HFFc6 (cell line): Measurements from ENCODE around the gene NKD1. TPM values are rescaled to one million over a fixed set of nuclear protein-coding genes. Genes with fewer than 3 reads are reported as not detected.

Source experiments
- DNase-seq: peaks from one replicate; pipeline ENCODE4 v3.0.0-alpha.2; 2018
- H3K27ac Mint-ChIP-seq: 2 replicates; pipeline ENCODE4 v1.8.0; 2020; ENCODE audit warnings: mild to moderate bottlenecking, mixed read lengths
- H3K27me3 Mint-ChIP-seq: 2 replicates; pipeline ENCODE4 v1.8.0; 2021; ENCODE audit warnings: mild to moderate bottlenecking, moderate library complexity, mixed read lengths; ENCODE audit not compliant: insufficient read depth
- H3K36me3 Mint-ChIP-seq: 2 replicates; pipeline ENCODE4 v1.8.0; 2021; ENCODE audit warnings: low read depth, mixed read lengths
- H3K4me1 Mint-ChIP-seq: 2 replicates; pipeline ENCODE4 v1.8.0; 2020; ENCODE audit warnings: low read depth, mixed read lengths
- H3K4me3 Mint-ChIP-seq: 2 replicates; pipeline ENCODE4 v1.8.0; 2020; ENCODE audit warnings: mild to moderate bottlenecking, moderate library complexity, mixed read lengths
- H3K9me3 Mint-ChIP-seq: 2 replicates; pipeline ENCODE4 v1.8.0; 2020; ENCODE audit warnings: mild to moderate bottlenecking, mixed read lengths
- CTCF ChIP-seq: fragments of 200-600 bp; sonication (generic); IDR thresholded peaks from 2 replicates; pipeline ENCODE4 v1.5.0; 2021; ENCODE audit warnings: antibody characterized with exemption, mild to moderate bottlenecking
- total RNA-seq, 6 experiments: library from RNA; stranded (reverse); fragmentation: NEBNext Ultra II Directional; extraction: Animal tissue kit (Norgen Biotek cat#: 25700); gene quantifications; 2 replicates in 1 of 6; 3 replicates in 5 of 6; pipeline ENCODE4 v1.2.3, GENCODE V29; 2021

Gene NKD1
- total RNA-seq, 6 experiments from 2014 or later: not detected

GRCh38 chr16:50532576-50532975 is 15.6 kb upstream of the NKD1 start:
- no peak overlapping the region for H3K27ac Mint-ChIP-seq
- H3K36me3 Mint-ChIP-seq: no peaks in the 10 kb centered on the region
- H3K4me3 Mint-ChIP-seq: no peak overlapping the region
- peaks cover 6% of the 10 kb centered on the region; the same call in 1 of the 2 replicates for H3K9me3 Mint-ChIP-seq
- no peak for TF ChIP-seq CTCF
- no peak for DNase-seq
- H3K4me1 Mint-ChIP-seq: no peaks in the 10 kb centered on the region
- H3K27me3 Mint-ChIP-seq: peaks cover 7% of the 10 kb centered on the region

GRCh38 chr16:50533317-50533716 is 14.9 kb upstream of the NKD1 start:
- H3K36me3 Mint-ChIP-seq: no peaks in the 10 kb centered on the region

GRCh38 chr16:50534091-50534490 is 14.1 kb upstream of the NKD1 start:
- no peak for DNase-seq
- Mint-ChIP-seq H3K36me3 (no peaks in the 10 kb centered on the region), H3K27me3 (peaks cover 7% of the 10 kb centered on the region), H3K4me1 (no peaks in the 10 kb centered on the region), H3K27ac (no peak overlapping the region), H3K9me3 (peaks cover 6% of the 10 kb centered on the region; the same call in 1 of the 2 replicates), H3K4me3 (no peak overlapping the region)
- no peak for TF ChIP-seq CTCF

More at GRCh38 chr16:50533317-50533716, 14.9 kb upstream of the NKD1 start:
- DNase-seq: no peak
- H3K9me3 Mint-ChIP-seq: peaks cover 6% of the 10 kb centered on the region; the same call in 1 of the 2 replicates
- H3K4me1 Mint-ChIP-seq: no peaks in the 10 kb centered on the region
- no peak overlapping the region for H3K27ac Mint-ChIP-seq
- no peak overlapping the region for H3K4me3 Mint-ChIP-seq
- TF ChIP-seq CTCF: no peak
- peaks cover 6% of the 10 kb centered on the region for H3K27me3 Mint-ChIP-seq

GRCh38 chr16:50534556-50534955 is 13.6 kb upstream of the NKD1 start:
- Mint-ChIP-seq H3K27me3 (peaks cover 8% of the 10 kb centered on the region), H3K36me3 (no peaks in the 10 kb centered on the region), H3K4me3 (no peak overlapping the region), H3K9me3 (peaks cover 6% of the 10 kb centered on the region; the same call in 1 of the 2 replicates), H3K4me1 (no peaks in the 10 kb centered on the region), H3K27ac (no peak overlapping the region)
- TF ChIP-seq CTCF: no peak
- no peak for DNase-seq

GRCh38 chr16:50534958-50535357 is 13.2 kb upstream of the NKD1 start:
- Mint-ChIP-seq H3K27me3 (peaks cover 11% of the 10 kb centered on the region), H3K9me3 (peaks cover 4% of the 10 kb centered on the region; the same call in 1 of the 2 replicates), H3K36me3 (no peaks in the 10 kb centered on the region), H3K27ac (no peak overlapping the region), H3K4me1 (no peaks in the 10 kb centered on the region), H3K4me3 (no peak overlapping the region)
- DNase-seq: no peak
- TF ChIP-seq CTCF: no peak
